Ovary (tissue), 3 donors: ENCODE data around the gene DOK6.

Source experiments
- EP300 ChIP-seq: sonication (generic); formaldehyde crosslinking; IDR thresholded peaks from one replicate; pipeline ENCODE4 v1.6.1; 2017; ENCODE audit warnings: antibody characterized with exemption
- POLR2A ChIP-seq: fragments of 450-650 bp; IDR thresholded peaks from one replicate; pipeline ENCODE4 v1.6.1; 2017; ENCODE audit warnings: antibody characterized with exemption, mild to moderate bottlenecking, moderate library complexity
- TF ChIP-seq, protein P1 (sequence below), 3 donors: fragments of 450-650 bp in 2 of 3; fragments of 200-600 bp in 1 of 3; IDR thresholded peaks; one replicate each; pipeline versions ENCODE4 v1.5.1 to v1.8.0; 2016 to 2022; ENCODE audit warnings: antibody characterized with exemption in 3 of 3, mild to moderate bottlenecking in 1 of 3
- donor health status: DM: no; HTN: no; CAD: no.

GRCh38 chr18:69808399-69808798 is 407.7 kb downstream of the DOK6 start:
- TF ChIP-seq POLR2A (no peak), EP300 (no peak)
- TF ChIP-seq, protein P1, sequence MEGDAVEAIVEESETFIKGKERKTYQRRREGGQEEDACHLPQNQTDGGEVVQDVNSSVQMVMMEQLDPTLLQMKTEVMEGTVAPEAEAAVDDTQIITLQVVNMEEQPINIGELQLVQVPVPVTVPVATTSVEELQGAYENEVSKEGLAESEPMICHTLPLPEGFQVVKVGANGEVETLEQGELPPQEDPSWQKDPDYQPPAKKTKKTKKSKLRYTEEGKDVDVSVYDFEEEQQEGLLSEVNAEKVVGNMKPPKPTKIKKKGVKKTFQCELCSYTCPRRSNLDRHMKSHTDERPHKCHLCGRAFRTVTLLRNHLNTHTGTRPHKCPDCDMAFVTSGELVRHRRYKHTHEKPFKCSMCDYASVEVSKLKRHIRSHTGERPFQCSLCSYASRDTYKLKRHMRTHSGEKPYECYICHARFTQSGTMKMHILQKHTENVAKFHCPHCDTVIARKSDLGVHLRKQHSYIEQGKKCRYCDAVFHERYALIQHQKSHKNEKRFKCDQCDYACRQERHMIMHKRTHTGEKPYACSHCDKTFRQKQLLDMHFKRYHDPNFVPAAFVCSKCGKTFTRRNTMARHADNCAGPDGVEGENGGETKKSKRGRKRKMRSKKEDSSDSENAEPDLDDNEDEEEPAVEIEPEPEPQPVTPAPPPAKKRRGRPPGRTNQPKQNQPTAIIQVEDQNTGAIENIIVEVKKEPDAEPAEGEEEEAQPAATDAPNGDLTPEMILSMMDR (IDR thresholded peaks at IDR 0.05) = no peak
